HG02840 (cell line): ENCODE data around the gene NKAIN4.
A peak's percentile ranks its signal among the peaks of the same experiment; 100 is the strongest.

ENCODE experiments used
- ATAC-seq: cut with Tn5 transposase; IDR thresholded peaks from one replicate; pipeline ENCODE4 v1.9.1; 2021; ENCODE audit warnings: mild to moderate bottlenecking, moderate library complexity, moderate number of reproducible peaks; ENCODE audit not compliant: unreplicated experiment, low FRiP score

The NKAIN4 gene

GRCh38 chr20:63274381-63275228, 20.3 kb upstream of the NKAIN4 start:
- ATAC-seq = no peak

DNA sequence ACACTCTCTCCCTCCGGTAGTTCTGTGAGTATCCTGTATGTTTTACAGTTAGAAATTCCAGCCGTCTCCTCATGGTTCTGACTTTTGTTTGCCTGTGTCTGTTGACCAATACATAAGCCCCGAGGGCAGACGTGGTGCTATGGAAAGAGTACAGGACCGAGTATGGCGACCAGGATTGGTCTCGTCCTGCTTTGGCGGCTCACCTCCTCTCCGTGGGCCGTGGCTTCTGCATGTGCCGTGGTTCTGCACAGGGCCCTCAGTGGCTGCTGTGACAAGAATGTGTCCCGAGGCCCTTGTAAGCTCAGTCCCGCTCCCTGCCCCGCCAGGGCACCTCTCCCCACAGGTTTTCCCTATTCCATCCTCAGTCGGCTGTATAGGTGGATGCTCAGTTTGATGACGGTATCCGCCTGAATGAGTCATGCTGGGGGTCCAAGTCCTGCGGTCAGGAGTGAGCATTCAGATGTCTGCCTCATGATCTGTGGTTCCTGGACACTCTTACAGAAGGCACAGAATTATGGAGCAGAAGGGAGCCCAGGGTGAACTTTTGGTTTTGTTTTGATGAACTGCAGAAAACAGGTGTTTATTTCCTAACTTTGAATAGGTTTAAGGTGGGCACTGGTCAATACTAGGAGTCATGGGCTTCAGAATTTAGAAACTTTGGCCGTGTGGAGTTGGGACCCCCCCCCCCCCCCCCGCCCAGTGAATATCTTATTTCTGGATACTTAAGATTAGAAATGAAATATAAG, 19.5 kb upstream of the NKAIN4 start:
- ATAC-seq = no peak

GRCh38 chr20:63273059-63273579, 18.9 kb upstream of the NKAIN4 start:
- ATAC-seq = no peak

DNA sequence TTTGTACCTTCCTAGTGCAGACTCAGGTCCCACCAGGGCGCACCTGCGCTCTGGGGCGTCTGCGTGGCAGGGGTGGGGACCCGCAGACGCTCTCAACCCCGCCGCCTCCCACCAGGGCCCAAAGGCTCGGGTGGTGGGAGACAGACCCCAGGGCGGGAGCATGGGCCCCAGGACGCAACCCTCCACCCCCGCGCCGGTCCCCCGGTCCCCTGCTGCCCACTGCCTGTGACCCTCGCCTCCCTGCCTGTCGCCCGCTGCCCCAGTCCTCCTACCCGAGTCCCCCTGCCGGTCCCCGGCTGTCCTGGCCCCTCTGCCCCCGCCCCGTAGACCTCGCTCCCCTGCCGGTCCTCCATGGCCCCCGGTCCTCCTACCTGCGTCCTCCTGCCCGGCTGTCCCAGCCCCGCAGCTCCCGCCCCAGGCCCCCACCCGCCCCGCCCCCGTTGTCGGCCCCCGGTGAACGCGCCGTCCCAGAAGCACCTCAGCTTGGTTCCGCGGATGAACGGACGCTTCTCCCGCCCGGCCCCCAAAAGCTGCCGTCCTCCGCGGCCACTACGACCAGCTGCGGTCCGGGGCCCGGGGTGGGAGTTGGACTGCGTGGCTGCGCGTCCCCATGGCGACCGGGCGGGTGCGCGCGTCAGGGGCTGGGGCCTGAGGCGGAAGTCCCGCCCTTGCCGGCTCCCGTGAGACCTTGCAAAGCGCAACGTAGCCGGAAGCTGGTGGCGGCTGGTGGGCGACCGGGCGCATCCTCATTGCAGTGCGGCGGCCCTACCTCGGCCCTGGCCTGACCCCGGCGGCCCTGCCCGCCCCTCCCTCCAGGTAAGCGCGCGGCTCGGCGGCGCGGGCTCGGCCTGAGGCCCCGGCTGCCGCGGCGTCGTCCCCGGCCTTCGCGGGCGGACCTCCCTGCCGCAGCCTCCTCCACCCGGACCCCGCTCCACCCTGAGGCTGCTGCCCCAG, 18.1 kb upstream of the NKAIN4 start, which contains the start of gene ARFGAP1:
Gene ARFGAP1 (plus strand): TSS at position 709 of the 954 bp plus-strand sequence. CDS start 2,768 bp downstream, outside the sequence.
- peak; percentile 76 for ATAC-seq

GRCh38 chr20:63270606-63271325, 16.5 kb upstream of the NKAIN4 start:
- ATAC-seq = no peak

DNA sequence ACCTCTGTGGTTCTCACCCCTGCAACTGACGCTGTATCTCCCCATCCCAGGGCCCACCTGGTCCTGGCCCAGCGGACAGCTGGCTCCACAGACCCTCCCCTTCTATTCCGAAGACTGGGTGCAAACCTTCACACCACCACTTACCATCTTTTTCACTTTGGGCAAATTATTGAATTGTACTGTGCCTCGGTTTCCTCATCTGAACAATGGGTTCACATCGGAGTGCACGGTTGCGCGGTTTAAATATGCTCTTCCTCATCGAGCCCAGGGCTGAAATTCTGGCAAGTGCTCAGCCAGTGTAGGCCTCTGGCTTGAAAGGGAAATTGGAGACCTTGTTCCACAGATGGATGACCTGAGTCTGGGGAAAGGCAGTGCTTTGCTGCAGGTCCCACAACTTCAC, 15.5 kb upstream of the NKAIN4 start:
- no peak for ATAC-seq

GRCh38 chr20:63268671-63269439, 14.6 kb upstream of the NKAIN4 start:
- no peak for ATAC-seq

GRCh38 chr20:63268256-63268655, 14.0 kb upstream of the NKAIN4 start:
- ATAC-seq = no peak

DNA sequence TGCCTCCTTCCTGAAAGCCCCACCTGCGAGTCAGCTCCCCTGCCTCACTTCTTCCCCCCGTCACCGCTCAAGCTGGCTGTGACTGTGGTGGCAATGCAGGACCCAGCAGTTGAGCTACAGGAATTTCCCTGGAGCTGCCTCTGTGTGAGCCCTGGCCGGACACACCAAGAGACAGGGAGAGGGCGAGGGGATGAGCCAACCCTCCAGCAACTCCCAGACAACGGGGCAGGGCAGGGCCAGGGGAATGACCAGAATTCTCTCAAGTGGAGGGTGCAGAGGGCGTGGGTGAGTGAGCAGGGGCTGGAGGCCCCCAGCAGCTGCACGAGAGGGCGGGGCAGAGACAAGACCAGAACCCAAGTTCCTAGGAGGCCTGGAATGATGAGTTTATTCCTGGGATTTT, 13.4 kb upstream of the NKAIN4 start:
- no peak for ATAC-seq

DNA sequence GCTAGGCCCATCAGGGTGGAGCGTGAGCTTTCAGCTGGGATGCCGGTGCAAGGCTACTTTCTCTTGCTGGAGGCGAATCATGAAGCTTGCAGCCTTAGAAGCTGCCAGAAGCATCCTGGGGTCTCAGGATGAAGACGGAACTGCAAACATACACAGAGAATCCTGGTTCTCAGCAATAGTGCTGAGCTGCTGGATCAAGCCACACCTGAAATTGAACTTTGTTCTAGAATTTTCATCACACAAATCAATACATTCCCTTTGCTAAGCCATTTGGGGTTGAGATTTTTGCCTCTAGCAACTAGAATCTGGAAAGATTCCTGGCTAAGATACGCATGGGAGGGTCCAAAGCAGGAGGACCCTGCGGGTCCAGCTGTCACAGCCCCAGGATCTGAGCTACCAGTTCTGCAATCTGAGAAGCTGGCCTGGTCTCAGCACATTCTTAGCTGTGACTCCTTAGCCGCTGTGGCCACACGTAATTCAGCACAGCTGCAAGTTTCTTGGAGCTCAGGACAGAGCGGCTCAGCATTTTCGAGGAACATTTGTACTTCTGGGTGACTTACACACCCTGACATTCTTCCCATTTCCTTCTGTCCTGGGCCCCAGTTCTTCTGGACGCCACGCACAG, 11.7 kb upstream of the NKAIN4 start:
- no peak for ATAC-seq

DNA sequence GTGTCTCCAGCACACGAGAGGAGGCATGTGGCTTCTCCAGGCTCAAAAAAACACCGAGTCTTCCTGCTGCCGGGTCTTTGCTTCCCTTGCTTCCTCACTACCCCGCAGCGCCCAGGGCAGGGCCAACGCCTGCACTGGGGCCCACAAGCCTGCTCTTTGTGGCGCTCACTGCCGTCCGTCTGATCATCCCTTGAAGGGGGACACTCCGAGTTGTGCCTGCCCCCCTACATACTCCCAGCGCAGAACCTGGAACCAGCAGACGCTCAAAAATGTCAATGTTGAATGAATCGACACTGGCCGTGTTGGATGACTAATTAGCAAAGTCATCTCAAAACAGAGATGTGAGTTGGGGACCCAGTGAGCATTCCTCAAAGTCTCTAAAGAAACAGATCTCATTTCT, 10.3 kb upstream of the NKAIN4 start:
- no peak for ATAC-seq

GRCh38 chr20:63264000-63264399, 9.7 kb upstream of the NKAIN4 start:
- ATAC-seq = no peak

DNA sequence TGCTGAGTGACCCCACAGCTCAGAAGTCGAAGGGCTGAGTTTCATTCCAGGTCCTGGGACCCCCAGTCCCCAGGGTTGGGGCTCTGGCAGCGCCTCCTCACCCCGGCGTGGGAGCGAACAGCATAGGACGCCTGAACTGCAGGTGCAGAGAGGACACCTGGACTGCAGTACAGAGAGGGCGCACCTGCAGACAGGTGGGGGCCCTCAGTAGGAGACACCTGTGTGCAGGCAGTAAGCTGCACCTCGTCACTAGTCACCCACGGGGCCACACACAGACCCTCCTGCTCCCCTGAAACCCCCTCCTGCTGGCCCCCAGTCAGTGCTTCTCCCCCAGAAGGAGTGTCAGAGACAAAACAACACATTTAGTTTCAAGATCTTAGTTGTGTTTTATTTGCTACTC, 8.6 kb upstream of the NKAIN4 start:
- ATAC-seq = no peak

- no peak for ATAC-seq
Measured at GRCh38 chr20:63261795-63262528, 7.7 kb upstream of the NKAIN4 start.

- no peak for ATAC-seq
Measured at GRCh38 chr20:63261060-63261794, 7.0 kb upstream of the NKAIN4 start.

- ATAC-seq = no peak
Measured at GRCh38 chr20:63260521-63260920, 6.3 kb upstream of the NKAIN4 start.
